ENCODE results near the gene CYTH3. TPM values are rescaled to one million over a fixed set of nuclear protein-coding genes. Genes with fewer than 3 reads are reported as not detected.

The CYTH3 gene
- total and polyA plus RNA-seq, 11 donors: 11.1 to 49.7 (median 22.1) TPM

- Histone ChIP-seq H3K4me3 (no peak overlapping the region), H3K27me3 (no peaks in the 10 kb centered on the region), H3K4me1 (peaks cover 10 to 78% (median 55%) of the 10 kb centered on the region in 12 donors), H3K9me3 (no peaks in the 10 kb centered on the region), H3K27ac (peak overlapping the region in 9 of 12 donors; percentile 62 to 83 (median 72)), H3K36me3 (no peaks in the 10 kb centered on the region)
- intact Hi-C loops (cut with DNase I): loop anchor here in 2 of 10 donors (5.0 kb wide), 2 partner anchors 35 to 95 kb away; no protein-coding TSS in a partner anchor
- DNase-seq (no peak), ATAC-seq (peak in 1 of 4 donors; percentile 8)
- TF ChIP-seq POLR2A (IDR thresholded peaks at IDR 0.05): no peak
- TF ChIP-seq, protein P1, sequence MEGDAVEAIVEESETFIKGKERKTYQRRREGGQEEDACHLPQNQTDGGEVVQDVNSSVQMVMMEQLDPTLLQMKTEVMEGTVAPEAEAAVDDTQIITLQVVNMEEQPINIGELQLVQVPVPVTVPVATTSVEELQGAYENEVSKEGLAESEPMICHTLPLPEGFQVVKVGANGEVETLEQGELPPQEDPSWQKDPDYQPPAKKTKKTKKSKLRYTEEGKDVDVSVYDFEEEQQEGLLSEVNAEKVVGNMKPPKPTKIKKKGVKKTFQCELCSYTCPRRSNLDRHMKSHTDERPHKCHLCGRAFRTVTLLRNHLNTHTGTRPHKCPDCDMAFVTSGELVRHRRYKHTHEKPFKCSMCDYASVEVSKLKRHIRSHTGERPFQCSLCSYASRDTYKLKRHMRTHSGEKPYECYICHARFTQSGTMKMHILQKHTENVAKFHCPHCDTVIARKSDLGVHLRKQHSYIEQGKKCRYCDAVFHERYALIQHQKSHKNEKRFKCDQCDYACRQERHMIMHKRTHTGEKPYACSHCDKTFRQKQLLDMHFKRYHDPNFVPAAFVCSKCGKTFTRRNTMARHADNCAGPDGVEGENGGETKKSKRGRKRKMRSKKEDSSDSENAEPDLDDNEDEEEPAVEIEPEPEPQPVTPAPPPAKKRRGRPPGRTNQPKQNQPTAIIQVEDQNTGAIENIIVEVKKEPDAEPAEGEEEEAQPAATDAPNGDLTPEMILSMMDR (IDR thresholded peaks at IDR 0.05): no peak
Observed at GRCh38 chr7:6262221-6262620, 10.2 kb downstream of the CYTH3 start.

- WGBS, 4 donors: 47 to 61% (median 53%) methylated on average over 2 of the region's 2 CpGs
- H3K4me1 ChIP-seq: peaks cover 10 to 78% (median 59%) of the 10 kb centered on the region in 12 donors
- no peaks in the 10 kb centered on the region for H3K36me3 ChIP-seq
- H3K27ac ChIP-seq: peak overlapping the region in 11 of 12 donors; percentile 50 to 83 (median 72)
- no peak for ATAC-seq
- H3K9me3 ChIP-seq: no peaks in the 10 kb centered on the region
- H3K4me3 ChIP-seq: no peak overlapping the region
- TF ChIP-seq POLR2A (IDR thresholded peaks at IDR 0.05): no peak
- TF ChIP-seq, protein P1 (IDR thresholded peaks at IDR 0.05): no peak
- no peaks in the 10 kb centered on the region for H3K27me3 ChIP-seq
- DNase-seq: no peak
- intact Hi-C loops (cut with DNase I): loop anchor here in 2 of 10 donors (5.0 kb wide), 2 partner anchors 34 to 94 kb away; no protein-coding TSS in a partner anchor
Observed at GRCh38 chr7:6261699-6262098, 10.7 kb downstream of the CYTH3 start.

- DNase-seq (peak in 2 of 5 donors; percentile 34 to 46), ATAC-seq (peak in 2 of 4 donors; percentile 27 to 28)
- Histone ChIP-seq H3K27me3 (no peaks in the 10 kb centered on the region), H3K27ac (peak overlapping the region; percentile 41 to 83 (median 70)), H3K36me3 (no peaks in the 10 kb centered on the region), H3K9me3 (no peaks in the 10 kb centered on the region), H3K4me3 (no peak overlapping the region), H3K4me1 (peaks cover 10 to 86% (median 68%) of the 10 kb centered on the region in 12 donors)
- TF ChIP-seq, protein P1 (IDR thresholded peaks at IDR 0.05): no peak
- TF ChIP-seq POLR2A (IDR thresholded peaks at IDR 0.05): no peak
- 59 to 76% (median 69%) methylated on average over 6 of the region's 6 CpGs for WGBS, 4 donors
- intact Hi-C loops (cut with DNase I): loop anchor here in 2 of 10 donors (5.0 kb wide), 2 partner anchors 33 to 93 kb away; no protein-coding TSS in a partner anchor
Observed at GRCh38 chr7:6260291-6261187, 11.9 kb downstream of the CYTH3 start.

- no peak for ATAC-seq
- Histone ChIP-seq H3K36me3 (no peaks in the 10 kb centered on the region), H3K9me3 (no peaks in the 10 kb centered on the region), H3K4me3 (no peak overlapping the region), H3K27me3 (no peaks in the 10 kb centered on the region), H3K27ac (peak overlapping the region; percentile 38 to 85 (median 68)), H3K4me1 (peaks cover 10 to 89% (median 72%) of the 10 kb centered on the region in 12 donors)
- intact Hi-C loops (cut with DNase I): no loop called here
- whole genome bisulfite sequencing, 4 donors: 48 to 67% (median 53%) methylated on average over 3 of the region's 3 CpGs
- no peak for DNase-seq
- TF ChIP-seq POLR2A (IDR thresholded peaks at IDR 0.05): no peak
- TF ChIP-seq, protein P1 (IDR thresholded peaks at IDR 0.05): no peak
Observed at GRCh38 chr7:6259257-6259656, 13.2 kb downstream of the CYTH3 start.
